Panc1 (cell line): ENCODE data around the gene DHRS13.

Source experiments
- CTCF ChIP-seq: fragments of 450-650 bp; IDR thresholded peaks from 2 replicates; pipeline ENCODE4 v1.5.1; 2017; ENCODE audit warnings: mild to moderate bottlenecking
- POLR2AphosphoS5 ChIP-seq: IDR thresholded peaks from 2 replicates; pipeline ENCODE4 v1.6.1; 2012; ENCODE audit warnings: mild to moderate bottlenecking, low read depth, low read length, moderate library complexity
- REST ChIP-seq, 2 experiments: IDR thresholded peaks; 2 replicates each; pipeline ENCODE4 v1.6.1; 2011 to 2012; ENCODE audit warnings: low read depth in 2 of 2, control low read depth in 1 of 2, low read length in 1 of 2, mild to moderate bottlenecking in 1 of 2, moderate library complexity in 1 of 2; ENCODE audit not compliant: insufficient read depth in 1 of 2
- SIN3A ChIP-seq: IDR thresholded peaks from 2 replicates; pipeline ENCODE4 v1.6.1; 2012; ENCODE audit warnings: low read depth, mild to moderate bottlenecking, low read length, moderate library complexity, borderline replicate concordance; ENCODE audit not compliant: insufficient read depth
- TCF7L2 ChIP-seq: IDR thresholded peaks from 2 replicates; pipeline ENCODE4 v1.6.1; 2011; ENCODE audit warnings: mild to moderate bottlenecking, low read depth, low read length, inconsistent platforms

GRCh38 chr17:28940142-28940541, 37.3 kb upstream of the DHRS13 start:
- TF ChIP-seq CTCF: no peak
- TF ChIP-seq POLR2AphosphoS5: no peak
- no peak for TF ChIP-seq REST (IDR thresholded peaks at IDR 0.05; ENCODE audit: insufficient read depth in 1 of 2, low read depth in 2 of 2, low read length in 1 of 2)
- no peak for TF ChIP-seq SIN3A
- TF ChIP-seq TCF7L2: no peak
